GM23338 (cell line): ENCODE results near the gene NAALADL2.

Experiments
- CTCF ChIP-seq, 2 experiments: fragments of 200-600 bp in 1 of 2; sonication (generic) in 1 of 2; conservative IDR thresholded peaks; 2 replicates each; pipeline versions ENCODE4 v1.5.1 to v1.6.1; 2016 to 2017; ENCODE audit warnings: antibody characterized with exemption in 2 of 2, low read depth in 2 of 2, mild to moderate bottlenecking in 2 of 2, moderate library complexity in 1 of 2
- EZH2 ChIP-seq: fragments of 200-600 bp; sonication (generic); IDR thresholded peaks from one replicate; pipeline ENCODE4 v1.8.0; 2017; ENCODE audit warnings: antibody characterized with exemption, mild to moderate bottlenecking, low read depth; ENCODE audit not compliant: unreplicated experiment
- EZH2phosphoT487 ChIP-seq: fragments of 200-600 bp; sonication (generic); IDR thresholded peaks from one replicate; pipeline ENCODE4 v1.8.1; 2018; ENCODE audit warnings: antibody characterized with exemption; ENCODE audit not compliant: unreplicated experiment
- JUNB ChIP-seq: IDR thresholded peaks from one replicate; pipeline ENCODE4 v1.6.1; 2016; ENCODE audit warnings: antibody characterized with exemption; ENCODE audit not compliant: unreplicated experiment
- POLR2AphosphoS5 ChIP-seq: IDR thresholded peaks from 2 replicates; pipeline ENCODE4 v1.6.1; 2016; ENCODE audit warnings: antibody characterized with exemption, low read depth
- REST ChIP-seq: IDR thresholded peaks from one replicate; pipeline ENCODE4 v1.6.1; 2018; ENCODE audit warnings: antibody characterized with exemption; ENCODE audit not compliant: unreplicated experiment
- ZNF114 ChIP-seq: fragments of 250-450 bp; sonication (Bioruptor Pico); IDR thresholded peaks from 2 replicates; pipeline ENCODE4 v1.5.0; 2020; ENCODE audit warnings: mild to moderate bottlenecking, moderate library complexity

- TF ChIP-seq CTCF (conservative IDR thresholded peaks at IDR 0.05; ENCODE audit: low read depth in 2 of 2): no peak
- no peak for TF ChIP-seq EZH2phosphoT487
- TF ChIP-seq EZH2: no peak
- TF ChIP-seq JUNB: no peak
- TF ChIP-seq REST: no peak
- no peak for TF ChIP-seq ZNF114
- TF ChIP-seq POLR2AphosphoS5: no peak
Measured at GRCh38 chr3:175193815-175194518, 334.8 kb downstream of the NAALADL2 start.
